Fibroblast of lung (primary cell): ENCODE measurements around the gene CNPY4.

Experiments used
- CTCF ChIP-seq, 2 donors: IDR thresholded peaks in 1 of 2; conservative IDR thresholded peaks in 1 of 2; 1 replicate in 1 of 2; 2 replicates in 1 of 2; pipeline ENCODE4 v1.5.1; 2011 to 2012; ENCODE audit warnings: low read length in 2 of 2, control low read depth in 1 of 2, inconsistent platforms in 1 of 2, low read depth in 1 of 2, mild to moderate bottlenecking in 1 of 2
- EZH2 ChIP-seq: IDR thresholded peaks from 2 replicates; pipeline ENCODE4 v1.5.1; 2012; ENCODE audit warnings: low read length, control low read depth, mild to moderate bottlenecking; ENCODE audit errors: missing control alignments

GRCh38 chr7:100093498-100093897 lies 25.9 kb upstream of the CNPY4 start:
- TF ChIP-seq EZH2 (no peak), CTCF (conservative IDR thresholded peaks at IDR 0.05 in 1 of 2, IDR thresholded peaks at IDR 0.05 in 1 of 2; ENCODE audit: low read depth in 1 of 2, low read length in 2 of 2) (no peak)
